Endothelial cell of umbilical vein (primary cell): ENCODE data around the gene PEX7.

ENCODE experiments used
- CTCF ChIP-seq, 2 donors: IDR thresholded peaks; 1 replicate in 1 of 2; 2 replicates in 1 of 2; pipeline ENCODE4 v1.5.1; 2011; ENCODE audit warnings: low read length in 2 of 2, mild to moderate bottlenecking in 2 of 2, moderate library complexity in 2 of 2, control low read depth in 1 of 2, inconsistent platforms in 1 of 2, low read depth in 1 of 2; ENCODE audit not compliant: insufficient read depth in 1 of 2; ENCODE audit errors: extremely low read depth in 1 of 2
- JUN ChIP-seq: IDR thresholded peaks from 2 replicates; pipeline ENCODE4 v1.6.1; 2011; ENCODE audit warnings: borderline replicate concordance, low read depth; ENCODE audit not compliant: insufficient read length, insufficient read depth
- MAX ChIP-seq: IDR thresholded peaks from 2 replicates; pipeline ENCODE4 v1.6.1; 2011; ENCODE audit not compliant: insufficient read depth, insufficient read length
- POLR2A ChIP-seq: IDR thresholded peaks from 2 replicates; pipeline ENCODE4 v1.6.1; 2012; ENCODE audit warnings: low read depth, mild to moderate bottlenecking, control low read depth, low read length
- POLR2AphosphoS5 ChIP-seq: IDR thresholded peaks from 2 replicates; pipeline ENCODE4 v1.6.1; 2012; ENCODE audit warnings: low read depth, mild to moderate bottlenecking, control low read depth, low read length, moderate library complexity; ENCODE audit not compliant: insufficient read depth

- TF ChIP-seq POLR2A (no peak), CTCF (IDR thresholded peaks at IDR 0.05; ENCODE audit: extremely low read depth in 1 of 2, insufficient read depth in 1 of 2, low read depth in 1 of 2, low read length in 2 of 2) (no peak), JUN (no peak), POLR2AphosphoS5 (no peak), MAX (no peak)
These were observed 13.1 kb upstream of the PEX7 start for GRCh38 chr6:136809091-136809860.
